Neuronal stem cell (in vitro differentiated cells): ENCODE measurements around the gene RBM14.
A peak's percentile ranks its signal among the peaks of the same experiment; 100 is the strongest.
"Not testable (repeated sequence)": the region's sequence is repeated elsewhere in the genome, so short reads cannot be mapped to it uniquely, and the experiment has no call there.

ENCODE experiments used
- DNase-seq: peaks from one replicate; pipeline ENCODE4 v3.0.0-alpha.2; 2013; ENCODE audit warnings: low spot score
- H2AFZ ChIP-seq: one replicate; pipeline ENCODE4 v1.6.1; 2013; ENCODE audit warnings: mild to moderate bottlenecking, low read length, inconsistent platforms
- H2AK5ac ChIP-seq: 2 replicates; pipeline ENCODE4 v1.6.1; 2013; ENCODE audit warnings: low read depth, mild to moderate bottlenecking, inconsistent platforms, low read length, moderate library complexity, mixed read lengths
- H2BK120ac ChIP-seq: 2 replicates; pipeline ENCODE4 v1.6.1; 2013; ENCODE audit warnings: low read depth, mild to moderate bottlenecking, inconsistent platforms, low read length, moderate library complexity, mixed read lengths
- H2BK12ac ChIP-seq: one replicate; pipeline ENCODE4 v1.6.1; 2013; ENCODE audit warnings: low read length, inconsistent platforms
- H2BK15ac ChIP-seq: 2 replicates; pipeline ENCODE4 v1.6.1; 2013; ENCODE audit warnings: mild to moderate bottlenecking, low read length, inconsistent platforms, mixed read lengths
- H2BK5ac ChIP-seq: one replicate; pipeline ENCODE4 v1.6.1; 2013; ENCODE audit warnings: inconsistent platforms, mild to moderate bottlenecking, low read length, moderate library complexity
- H3K14ac ChIP-seq: one replicate; pipeline ENCODE4 v1.6.1; 2013; ENCODE audit warnings: low read length, inconsistent platforms
- H3K18ac ChIP-seq: 2 replicates; pipeline ENCODE4 v1.6.1; 2013; ENCODE audit warnings: low read length, inconsistent platforms
- H3K23ac ChIP-seq: 2 replicates; pipeline ENCODE4 v1.6.1; 2013; ENCODE audit warnings: low read depth, mild to moderate bottlenecking, mixed read lengths, low read length, inconsistent platforms; ENCODE audit not compliant: poor library complexity
- H3K27ac ChIP-seq: replicated peaks from 3 replicates; pipeline ENCODE4 v1.5.1; 2013; ENCODE audit warnings: low read length, inconsistent platforms
- H3K27me3 ChIP-seq, 3 experiments: 2 replicates each; pipeline ENCODE4 v1.6.1; 2013; ENCODE audit warnings: low read length in 3 of 3, mild to moderate bottlenecking in 2 of 3, inconsistent platforms in 1 of 3, low read depth in 1 of 3, mixed read lengths in 1 of 3, moderate library complexity in 1 of 3; ENCODE audit not compliant: control insufficient read depth in 3 of 3, insufficient read depth in 3 of 3
- H3K36me3 ChIP-seq, 2 donors: replicated peaks in 1 of 2; 2 replicates each; pipeline ENCODE4 v1.6.1; 2013; ENCODE audit warnings: low read length in 2 of 2; ENCODE audit not compliant: control insufficient read depth in 2 of 2, insufficient read depth in 2 of 2
- H3K4ac ChIP-seq: 2 replicates; pipeline ENCODE4 v1.6.1; 2013; ENCODE audit warnings: inconsistent platforms, mild to moderate bottlenecking, low read length, moderate library complexity
- H3K4me1 ChIP-seq, 2 donors: 1 replicate in 1 of 2; 2 replicates in 1 of 2; pipeline ENCODE4 v1.6.1; 2013; ENCODE audit warnings: low read length in 2 of 2, low read depth in 1 of 2; ENCODE audit not compliant: control insufficient read depth in 2 of 2, insufficient read depth in 1 of 2
- H3K4me2 ChIP-seq: one replicate; pipeline ENCODE4 v1.6.1; 2013; ENCODE audit warnings: mild to moderate bottlenecking, low read length, inconsistent platforms; ENCODE audit not compliant: insufficient read depth, poor library complexity, severe bottlenecking
- H3K4me3 ChIP-seq, 2 donors: 2 replicates each; pipeline ENCODE4 v1.5.1; 2013; ENCODE audit warnings: low read length in 2 of 2, mild to moderate bottlenecking in 2 of 2, inconsistent platforms in 1 of 2, moderate library complexity in 1 of 2
- H3K79me1 ChIP-seq: one replicate; pipeline ENCODE4 v1.6.1; 2013; ENCODE audit warnings: low read depth, mild to moderate bottlenecking, inconsistent platforms, low read length, moderate library complexity
- H3K9ac ChIP-seq: one replicate; pipeline ENCODE4 v1.6.1; 2013; ENCODE audit warnings: mild to moderate bottlenecking, low read depth, low read length, inconsistent platforms; ENCODE audit not compliant: poor library complexity
- H3K9me3 ChIP-seq, 2 donors: replicated peaks in 1 of 2; 2 replicates each; pipeline versions ENCODE3 to v1.6.1; 2013; ENCODE audit warnings: low read length in 2 of 2, mild to moderate bottlenecking in 2 of 2, inconsistent platforms in 1 of 2, low read depth in 1 of 2, mixed read lengths in 1 of 2, moderate library complexity in 1 of 2; ENCODE audit not compliant: control insufficient read depth in 2 of 2, insufficient read depth in 1 of 2
- H4K8ac ChIP-seq: one replicate; pipeline ENCODE4 v1.6.1; 2013; ENCODE audit warnings: low read depth, mild to moderate bottlenecking, inconsistent platforms, low read length, moderate library complexity
- H4K91ac ChIP-seq: one replicate; pipeline ENCODE4 v1.6.1; 2013; ENCODE audit warnings: low read length, low read depth, mild to moderate bottlenecking, inconsistent platforms; ENCODE audit not compliant: poor library complexity
- WGBS, 2 donors: extraction: QIAGEN DNeasy Blood & Tissue Kit; methylation state at CpG; one replicate each; pipeline ENCODE4 v1.1.7; 2013; ENCODE audit warnings: missing lambda C conversion rate in 2 of 2, mixed read lengths in 1 of 2; ENCODE audit not compliant: insufficient read length in 2 of 2, insufficient replicate concordance in 1 of 2; ENCODE audit errors: extremely low coverage in 2 of 2; 5-methylcytosine and 5-hydroxymethylcytosine counted together

RBM14 gene

GRCh38 chr11:66604155-66604554 is 12.3 kb upstream of the RBM14 start:
- peaks cover 34 to 76% of the 10 kb centered on the region in 2 donors for H3K36me3 ChIP-seq
- no peak overlapping the region for H2BK12ac ChIP-seq
- WGBS, 2 donors: no CpG with 5 or more reads among the region's 5 CpGs
- H3K27me3 ChIP-seq: no peaks in the 10 kb centered on the region
- H4K91ac ChIP-seq: no peak overlapping the region
- no peaks in the 10 kb centered on the region for H3K79me1 ChIP-seq
- H3K9ac ChIP-seq: no peak overlapping the region
- H3K23ac ChIP-seq: no peak overlapping the region
- no peak overlapping the region for H2BK120ac ChIP-seq
- no peak overlapping the region for H2BK15ac ChIP-seq
- H3K4me2 ChIP-seq: no peak overlapping the region
- H3K14ac ChIP-seq: no peak overlapping the region
- no peak overlapping the region for H3K4ac ChIP-seq
- H3K18ac ChIP-seq: no peak overlapping the region
- no peak overlapping the region for H4K8ac ChIP-seq
- no peak overlapping the region for H2AFZ ChIP-seq
- H3K9me3 ChIP-seq: peaks cover 0 to 1% of the 10 kb centered on the region in 2 donors
- no peak for DNase-seq
- peaks cover 0 to 1% of the 10 kb centered on the region in 2 donors for H3K4me1 ChIP-seq
- no peak overlapping the region for H3K4me3 ChIP-seq
- H3K27ac ChIP-seq: no peak overlapping the region
- H2BK5ac ChIP-seq: no peak overlapping the region
- no peak overlapping the region for H2AK5ac ChIP-seq

GRCh38 chr11:66606608-66607007 is 9.8 kb upstream of the RBM14 start:
- not testable (repeated sequence) for H3K14ac ChIP-seq, H3K4me1 ChIP-seq, H3K4me2 ChIP-seq, H2AFZ ChIP-seq, H3K4ac ChIP-seq, H3K18ac ChIP-seq, H3K9me3 ChIP-seq, H2BK12ac ChIP-seq, H3K79me1 ChIP-seq, H3K4me3 ChIP-seq, H2AK5ac ChIP-seq, DNase-seq, H3K9ac ChIP-seq, H2BK5ac ChIP-seq, H4K91ac ChIP-seq, H3K23ac ChIP-seq, H2BK15ac ChIP-seq, H4K8ac ChIP-seq, H3K27ac ChIP-seq, H3K27me3 ChIP-seq
- H2BK120ac ChIP-seq: peak overlapping the region; percentile 67
- no CpG with 5 or more reads among the region's 3 CpGs for WGBS, 2 donors
- H3K36me3 ChIP-seq: peaks cover 24 to 53% of the 10 kb centered on the region in 2 donors

GRCh38 chr11:66607126-66607834 is 9.2 kb upstream of the RBM14 start:
- Histone ChIP-seq H2BK15ac (no peak overlapping the region), H3K4me2 (no peak overlapping the region), H3K4ac (no peak overlapping the region), H3K27ac (no peak overlapping the region), H3K36me3 (peaks cover 24 to 47% of the 10 kb centered on the region in 2 donors), H3K14ac (no peak overlapping the region), H3K9me3 (peaks cover 0 to 1% of the 10 kb centered on the region in 2 donors), H3K27me3 (no peaks in the 10 kb centered on the region), H4K91ac (no peak overlapping the region), H2AFZ (no peak overlapping the region), H3K23ac (no peak overlapping the region), H4K8ac (no peak overlapping the region), H3K4me1 (peaks cover 0 to 1% of the 10 kb centered on the region in 2 donors), H3K18ac (no peak overlapping the region), H3K9ac (no peak overlapping the region), H3K79me1 (no peaks in the 10 kb centered on the region), H2BK120ac (peak overlapping the region; percentile 67), H2BK12ac (no peak overlapping the region), H2AK5ac (no peak overlapping the region), H2BK5ac (no peak overlapping the region), H3K4me3 (no peak overlapping the region)
- DNase-seq: no peak
- no CpG with 5 or more reads among the region's 8 CpGs for WGBS, 2 donors

GRCh38 chr11:66609721-66610617 is 6.5 kb upstream of the RBM14 start:
- peaks cover 0 to 1% of the 10 kb centered on the region in 2 donors for H3K4me1 ChIP-seq
- no peak overlapping the region for H2BK5ac ChIP-seq
- no peak overlapping the region for H3K14ac ChIP-seq
- H3K79me1 ChIP-seq: no peaks in the 10 kb centered on the region
- H3K9ac ChIP-seq: no peak overlapping the region
- H3K27me3 ChIP-seq: no peaks in the 10 kb centered on the region
- DNase-seq: no peak
- no peak overlapping the region for H3K18ac ChIP-seq
- H4K8ac ChIP-seq: no peak overlapping the region
- no peak overlapping the region for H2BK15ac ChIP-seq
- no peak overlapping the region for H2BK120ac ChIP-seq
- H4K91ac ChIP-seq: no peak overlapping the region
- peaks cover 10 to 27% of the 10 kb centered on the region in 2 donors for H3K36me3 ChIP-seq
- H2BK12ac ChIP-seq: no peak overlapping the region
- no peak overlapping the region for H2AK5ac ChIP-seq
- WGBS, 2 donors: no CpG with 5 or more reads among the region's 4 CpGs
- H2AFZ ChIP-seq: no peak overlapping the region
- H3K4me2 ChIP-seq: no peak overlapping the region
- no peak overlapping the region for H3K4ac ChIP-seq
- H3K27ac ChIP-seq: no peak overlapping the region
- no peak overlapping the region for H3K23ac ChIP-seq
- no peak overlapping the region for H3K4me3 ChIP-seq
- H3K9me3 ChIP-seq: no peaks in the 10 kb centered on the region
